LHCN-M2 (cell line): ENCODE results near the gene HSBP1L1. TPM values are rescaled to one million over a fixed set of nuclear protein-coding genes. Genes with fewer than 3 reads are reported as not detected.

Experiments used
- DNase-seq: peaks from one replicate; pipeline ENCODE4 v3.0.0-alpha.2; 2012; ENCODE audit warnings: low read depth
- total RNA-seq: library from RNA; depleted of rRNA; stranded (reverse); fragments of >200 nt; gene quantifications from 2 replicates; pipeline ENCODE4 v1.2.3, GENCODE V29; 2014

Gene HSBP1L1
- total RNA-seq, 1 experiment from 2014 or later: not detected

- DNase-seq: peak; percentile 76
These were observed 4.2 kb upstream of the HSBP1L1 start for GRCh38 chr18:79960161-79960801.

- no peak for DNase-seq
These were observed 3.4 kb upstream of the HSBP1L1 start for GRCh38 chr18:79960921-79961526.

- peak; percentile 25 for DNase-seq
These were observed 2.7 kb upstream of the HSBP1L1 start for GRCh38 chr18:79961527-79962291.

- no peak for DNase-seq
These were observed 2.1 kb upstream of the HSBP1L1 start for GRCh38 chr18:79962311-79962710.

- no peak for DNase-seq
These were observed 1.4 kb upstream of the HSBP1L1 start for GRCh38 chr18:79962835-79963657.

- no peak for DNase-seq
These were observed 649 bp upstream of the HSBP1L1 start for GRCh38 chr18:79963658-79964329.

- DNase-seq: no peak
These were observed 868 bp downstream of the HSBP1L1 start for GRCh38 chr18:79965119-79965902.

GRCh38 chr18:79970419-79971133 is 6.1 kb downstream of the HSBP1L1 start:
- no peak for DNase-seq

GRCh38 chr18:79971211-79971952 is 6.9 kb downstream of the HSBP1L1 start:
- no peak for DNase-seq

- DNase-seq: no peak
These were observed 7.5 kb downstream of the HSBP1L1 start for GRCh38 chr18:79971986-79972385.

GRCh38 chr18:79972720-79973119 is 8.3 kb downstream of the HSBP1L1 start:
- no peak for DNase-seq

GRCh38 chr18:79973517-79973916 is 9.1 kb downstream of the HSBP1L1 start:
- no peak for DNase-seq

- no peak for DNase-seq
These were observed 9.7 kb downstream of the HSBP1L1 start for GRCh38 chr18:79974025-79974654.

- no peak for DNase-seq
These were observed 10.6 kb downstream of the HSBP1L1 start for GRCh38 chr18:79975043-79975442.

GRCh38 chr18:79975985-79976680 is 11.7 kb downstream of the HSBP1L1 start:
- DNase-seq: no peak

- DNase-seq: no peak
These were observed 15.4 kb downstream of the HSBP1L1 start for GRCh38 chr18:79979843-79980242.

- no peak for DNase-seq
These were observed 16.1 kb downstream of the HSBP1L1 start for GRCh38 chr18:79980585-79980984.

GRCh38 chr18:79982736-79983135 is 18.3 kb downstream of the HSBP1L1 start:
- no peak for DNase-seq
